BLaER1 treated with 17β-estradiol and CSF1 and Interleukin-3, amounts not matched to agents 10 nM and 100 nM (cell line): ENCODE data around the gene MYL10.

Experiments used
- H3K27ac ChIP-seq, 11 experiments: shearing (Covaris generic); formaldehyde crosslinking; 2 replicates each; pipeline ENCODE4 v1.8.1; 2022
- H3K27me3 ChIP-seq, 11 experiments: shearing (Covaris generic); formaldehyde crosslinking; 2 replicates each; pipeline ENCODE4 v1.8.1; 2022
- H3K36me3 ChIP-seq, 11 experiments: shearing (Covaris generic); formaldehyde crosslinking; 2 replicates each; pipeline ENCODE4 v1.8.1; 2022
- H3K4me1 ChIP-seq, 10 experiments: shearing (Covaris generic); formaldehyde crosslinking; 2 replicates each; pipeline ENCODE4 v1.8.1; 2022
- H3K4me2 ChIP-seq, 11 experiments: shearing (Covaris generic); formaldehyde crosslinking; 2 replicates each; pipeline ENCODE4 v1.8.1; 2022
- H3K4me3 ChIP-seq, 10 experiments: shearing (Covaris generic); formaldehyde crosslinking; 2 replicates each; pipeline ENCODE4 v1.8.1; 2022
- H3K9ac ChIP-seq, 11 experiments: shearing (Covaris generic); formaldehyde crosslinking; 2 replicates each; pipeline ENCODE4 v1.8.1; 2022
- H3K9me3 ChIP-seq, 11 experiments: shearing (Covaris generic); formaldehyde crosslinking; replicated peaks in 1 of 11; 2 replicates each; pipeline ENCODE4 v1.8.1; 2022
- H4K20me1 ChIP-seq, 11 experiments: shearing (Covaris generic); formaldehyde crosslinking; 2 replicates each; pipeline ENCODE4 v1.8.1; 2022
- Cebpa-rat ChIP-seq, 11 experiments: shearing (Covaris generic); IDR thresholded peaks; 2 replicates each; pipeline ENCODE4 v1.8.1; 2022

The MYL10 gene

GRCh38 chr7:101629171-101629570, at the start of gene MYL10:
Gene MYL10, minus strand, starts transcription at chr7:101629296. Its CDS starts 178 bp downstream, at chr7:101629118.
- Histone ChIP-seq H3K9ac (peak within 1 kb of the TSS in 2 of 11 experiments; percentile 11 to 44; a peak in 3 of 22 replicates), H4K20me1 (no peaks in the 10 kb centered on the region; a peak in 1 of 22 replicates), H3K9me3 (peaks cover 0 to 9% (median 5%) of the 10 kb centered on the region in 11 experiments; a peak in 9 of 22 replicates), H3K4me1 (peaks cover 15 to 30% (median 23%) of the 10 kb centered on the region in 10 experiments), H3K27ac (peak within 1 kb of the TSS in 2 of 11 experiments; percentile 15 to 38; a peak in 1 of 22 replicates), H3K4me2 (peak within 1 kb of the TSS; percentile 43 to 82 (median 66); a peak in 21 of 22 replicates), H3K4me3 (no peak within 1 kb of the TSS), H3K27me3 (peaks cover 4 to 20% (median 11%) of the 10 kb centered on the region in 11 experiments; a peak in 15 of 22 replicates), H3K36me3 (no peaks in the 10 kb centered on the region)
- no peak for TF ChIP-seq Cebpa-rat (IDR thresholded peaks at IDR 0.05)

GRCh38 chr7:101678658-101679057, 49.6 kb upstream of the MYL10 start:
- H3K9ac ChIP-seq: no peak overlapping the region
- H3K4me2 ChIP-seq: no peak overlapping the region
- no peak overlapping the region for H3K27ac ChIP-seq
- no peaks in the 10 kb centered on the region for H3K27me3 ChIP-seq
- no peaks in the 10 kb centered on the region for H4K20me1 ChIP-seq
- TF ChIP-seq Cebpa-rat (IDR thresholded peaks at IDR 0.05): no peak
- H3K9me3 ChIP-seq: peaks cover 0 to under 1% (median 0%) of the 10 kb centered on the region in 11 experiments; a peak in 2 of 22 replicates
- H3K4me3 ChIP-seq: no peak overlapping the region
- peaks cover 9 to 30% (median 26%) of the 10 kb centered on the region in 10 experiments for H3K4me1 ChIP-seq
- no peaks in the 10 kb centered on the region for H3K36me3 ChIP-seq

GRCh38 chr7:101677797-101678479, 48.8 kb upstream of the MYL10 start:
- Histone ChIP-seq H3K27ac (peak overlapping the region in 2 of 11 experiments; percentile 9 to 26; a peak in 1 of 22 replicates), H3K36me3 (no peaks in the 10 kb centered on the region), H4K20me1 (no peaks in the 10 kb centered on the region), H3K9me3 (peaks cover 0 to 7% (median 6%) of the 10 kb centered on the region in 11 experiments; a peak in 14 of 22 replicates), H3K4me1 (peaks cover 14 to 33% (median 27%) of the 10 kb centered on the region in 10 experiments), H3K4me3 (no peak overlapping the region), H3K27me3 (no peaks in the 10 kb centered on the region), H3K4me2 (peak overlapping the region in 8 of 11 experiments; percentile 12 to 53 (median 42); a peak in 14 of 22 replicates), H3K9ac (no peak overlapping the region)
- TF ChIP-seq Cebpa-rat (IDR thresholded peaks at IDR 0.05): no peak

GRCh38 chr7:101677391-101677790, 48.3 kb upstream of the MYL10 start:
- Histone ChIP-seq H3K27me3 (no peaks in the 10 kb centered on the region), H4K20me1 (no peaks in the 10 kb centered on the region), H3K4me1 (peaks cover 20 to 38% (median 30%) of the 10 kb centered on the region in 10 experiments), H3K4me2 (peak overlapping the region in 8 of 11 experiments; percentile 12 to 53 (median 42); a peak in 14 of 22 replicates), H3K9ac (no peak overlapping the region), H3K4me3 (no peak overlapping the region), H3K36me3 (no peaks in the 10 kb centered on the region), H3K9me3 (peaks cover 0 to 9% (median 7%) of the 10 kb centered on the region in 11 experiments; a peak in 14 of 22 replicates), H3K27ac (peak overlapping the region in 2 of 11 experiments; percentile 9 to 26; a peak in 1 of 22 replicates)
- TF ChIP-seq Cebpa-rat (IDR thresholded peaks at IDR 0.05): no peak

- H3K4me3 ChIP-seq: no peak overlapping the region
- H3K4me1 ChIP-seq: peaks cover 22 to 43% (median 34%) of the 10 kb centered on the region in 10 experiments
- no peak for TF ChIP-seq Cebpa-rat (IDR thresholded peaks at IDR 0.05)
- H3K27me3 ChIP-seq: no peaks in the 10 kb centered on the region
- no peak overlapping the region for H3K9ac ChIP-seq
- no peak overlapping the region for H3K27ac ChIP-seq
- no peaks in the 10 kb centered on the region for H3K36me3 ChIP-seq
- no peaks in the 10 kb centered on the region for H4K20me1 ChIP-seq
- peaks cover 0 to 9% (median 7%) of the 10 kb centered on the region in 11 experiments; a peak in 14 of 22 replicates for H3K9me3 ChIP-seq
- peak overlapping the region in 5 of 11 experiments; percentile 17 to 50 (median 42); a peak in 3 of 22 replicates for H3K4me2 ChIP-seq
Measured at GRCh38 chr7:101676956-101677355, 47.9 kb upstream of the MYL10 start.

GRCh38 chr7:101676062-101676598, 47.0 kb upstream of the MYL10 start:
- H3K36me3 ChIP-seq: no peaks in the 10 kb centered on the region
- H3K27me3 ChIP-seq: no peaks in the 10 kb centered on the region
- H3K4me1 ChIP-seq: peaks cover 26 to 47% (median 40%) of the 10 kb centered on the region in 10 experiments
- H3K9me3 ChIP-seq: peaks cover 0 to 9% (median 7%) of the 10 kb centered on the region in 11 experiments; a peak in 14 of 22 replicates
- no peak overlapping the region for H3K4me3 ChIP-seq
- TF ChIP-seq Cebpa-rat (IDR thresholded peaks at IDR 0.05): no peak
- no peak overlapping the region for H3K27ac ChIP-seq
- H4K20me1 ChIP-seq: no peaks in the 10 kb centered on the region
- no peak overlapping the region for H3K4me2 ChIP-seq
- no peak overlapping the region for H3K9ac ChIP-seq

- Histone ChIP-seq H4K20me1 (no peaks in the 10 kb centered on the region), H3K4me3 (no peak overlapping the region), H3K9me3 (peaks cover 0 to 10% (median 7%) of the 10 kb centered on the region in 11 experiments; a peak in 15 of 22 replicates), H3K4me1 (peaks cover 21 to 50% (median 40%) of the 10 kb centered on the region in 10 experiments), H3K27ac (no peak overlapping the region), H3K36me3 (no peaks in the 10 kb centered on the region), H3K9ac (no peak overlapping the region), H3K27me3 (no peaks in the 10 kb centered on the region), H3K4me2 (no peak overlapping the region)
- no peak for TF ChIP-seq Cebpa-rat (IDR thresholded peaks at IDR 0.05)
Measured at GRCh38 chr7:101674439-101674838, 45.3 kb upstream of the MYL10 start.

GRCh38 chr7:101673951-101674350, 44.9 kb upstream of the MYL10 start:
- Histone ChIP-seq H3K4me3 (no peak overlapping the region), H3K9me3 (peaks cover 3 to 15% (median 9%) of the 10 kb centered on the region in 11 experiments; a peak in 17 of 22 replicates), H4K20me1 (no peaks in the 10 kb centered on the region), H3K36me3 (no peaks in the 10 kb centered on the region), H3K27ac (no peak overlapping the region), H3K4me1 (peaks cover 21 to 50% (median 40%) of the 10 kb centered on the region in 10 experiments), H3K27me3 (no peaks in the 10 kb centered on the region), H3K9ac (no peak overlapping the region), H3K4me2 (no peak overlapping the region)
- no peak for TF ChIP-seq Cebpa-rat (IDR thresholded peaks at IDR 0.05)

GRCh38 chr7:101673315-101673714, 44.2 kb upstream of the MYL10 start:
- TF ChIP-seq Cebpa-rat (IDR thresholded peaks at IDR 0.05): no peak
- no peaks in the 10 kb centered on the region for H3K27me3 ChIP-seq
- H3K4me2 ChIP-seq: peak overlapping the region in 5 of 11 experiments; percentile 74 to 88 (median 77); a peak in 11 of 22 replicates

More at GRCh38 chr7:101673315-101673714, 44.2 kb upstream of the MYL10 start:
- H3K4me3 ChIP-seq: no peak overlapping the region
- peaks cover 3 to 20% (median 11%) of the 10 kb centered on the region in 11 experiments; a peak in 17 of 22 replicates for H3K9me3 ChIP-seq
- H3K4me1 ChIP-seq: peaks cover 24 to 52% (median 42%) of the 10 kb centered on the region in 10 experiments
- H3K27ac ChIP-seq: peak overlapping the region in 4 of 11 experiments; percentile 67 to 80 (median 75); a peak in 6 of 22 replicates
- H3K9ac ChIP-seq: peak overlapping the region in 1 of 11 experiments; percentile 69; a peak in 1 of 22 replicates
- H4K20me1 ChIP-seq: no peaks in the 10 kb centered on the region
- no peaks in the 10 kb centered on the region for H3K36me3 ChIP-seq
